Measurements from ENCODE around the gene SIK3.

The SIK3 gene

GRCh38 chr11:116975661-116976060 lies 122.6 kb downstream of the SIK3 start:
- no peak for DNase-seq (ENCODE audit: low read depth in 1 of 2, low spot score in 1 of 2)
- H3K4me3 ChIP-seq (replicated peaks; ENCODE audit: insufficient read depth, low read length): no peak overlapping the region
- TF ChIP-seq GABPA (IDR thresholded peaks at IDR 0.05; ENCODE audit: low read depth) (no peak), CTCF (IDR thresholded peaks at IDR 0.05; ENCODE audit: insufficient read depth, low read length) (no peak), POLR2AphosphoS5 (IDR thresholded peaks at IDR 0.05; ENCODE audit: low read depth) (no peak), SPI1 (IDR thresholded peaks at IDR 0.05; ENCODE audit: borderline replicate concordance, low read depth) (no peak), REST (IDR thresholded peaks at IDR 0.05; ENCODE audit: insufficient replicate concordance, low read depth) (no peak)
- H3K27ac ChIP-seq (replicated peaks): no peak overlapping the region
- no peaks in the 10 kb centered on the region for H3K27me3 ChIP-seq (ENCODE audit: insufficient read depth, poor library complexity, severe bottlenecking)

DNA sequence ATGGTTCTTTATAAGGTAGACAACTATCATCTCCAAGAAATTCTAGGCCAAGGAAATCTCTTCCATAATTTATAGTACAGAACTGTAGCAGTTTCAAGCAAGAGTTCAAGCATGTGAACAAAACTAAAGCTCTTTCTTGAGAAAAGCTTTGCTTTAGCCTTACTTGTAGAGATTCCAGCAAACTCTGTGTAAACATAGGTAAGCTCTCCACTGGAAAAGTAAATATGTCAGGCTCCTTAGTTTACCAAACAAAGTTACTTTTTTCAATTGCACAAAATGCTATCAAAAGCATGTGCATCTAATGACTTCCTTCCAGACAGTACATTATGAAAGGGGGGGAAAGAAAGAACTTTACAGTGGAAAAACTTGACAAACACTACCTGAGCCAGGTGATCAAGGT lies 125.0 kb downstream of the SIK3 start:
- peak overlapping the region; percentile 14; the same call in 1 of the 2 replicates for H3K27ac ChIP-seq (replicated peaks)
- TF ChIP-seq SPI1 (IDR thresholded peaks at IDR 0.05; ENCODE audit: borderline replicate concordance, low read depth) (no peak), POLR2AphosphoS5 (IDR thresholded peaks at IDR 0.05; ENCODE audit: low read depth) (no peak), REST (IDR thresholded peaks at IDR 0.05; ENCODE audit: insufficient replicate concordance, low read depth) (no peak), GABPA (IDR thresholded peaks at IDR 0.05; ENCODE audit: low read depth) (no peak), CTCF (IDR thresholded peaks at IDR 0.05; ENCODE audit: insufficient read depth, low read length) (no peak)
- no peak overlapping the region for H3K4me3 ChIP-seq (replicated peaks; ENCODE audit: insufficient read depth, low read length)
- H3K27me3 ChIP-seq (ENCODE audit: insufficient read depth, poor library complexity, severe bottlenecking): no peaks in the 10 kb centered on the region
- no peak for DNase-seq (ENCODE audit: low read depth in 1 of 2, low spot score in 1 of 2)

DNA sequence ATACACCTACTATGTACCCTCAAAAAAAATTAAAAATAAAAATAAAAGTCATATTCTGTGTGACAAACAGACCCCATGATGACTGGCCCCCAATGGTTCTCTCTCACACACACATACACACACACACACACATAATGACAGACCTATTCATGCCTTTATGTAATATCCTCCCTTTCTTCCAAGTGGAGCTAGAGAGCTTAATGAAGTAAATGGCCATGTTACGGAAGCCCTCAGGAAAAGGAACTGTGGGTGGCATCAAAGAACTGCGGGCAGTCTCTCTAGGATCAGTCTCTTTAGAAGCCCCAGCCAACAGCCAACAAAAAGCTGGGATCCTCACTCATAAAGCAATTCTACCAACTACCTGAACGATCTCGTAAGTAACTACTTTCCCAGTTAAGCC lies 125.5 kb downstream of the SIK3 start:
- peak; percentile 29 to 59 for DNase-seq (ENCODE audit: low read depth in 1 of 2, low spot score in 1 of 2)
- Histone ChIP-seq H3K27me3 (ENCODE audit: insufficient read depth, poor library complexity, severe bottlenecking) (no peaks in the 10 kb centered on the region), H3K4me3 (replicated peaks; ENCODE audit: insufficient read depth, low read length) (no peak overlapping the region), H3K27ac (replicated peaks) (peak overlapping the region; percentile 14; the same call in 1 of the 2 replicates)
- TF ChIP-seq SPI1 (IDR thresholded peaks at IDR 0.05; ENCODE audit: borderline replicate concordance, low read depth) (peak; percentile 22; the same call in 1 of the 2 replicates), CTCF (IDR thresholded peaks at IDR 0.05; ENCODE audit: insufficient read depth, low read length) (no peak)

Data from HL-60 (cell line).